OCI-LY3 (cell line): ENCODE data around the gene PAPOLB.

Experiments used
- H2AFZ ChIP-seq: fragments of 200-600, 300-600 bp; shearing (Covaris generic); 2 replicates; pipeline ENCODE4 v1.6.0; 2014; ENCODE audit warnings: antibody characterized with exemption, low read depth, low read length
- H3K27ac ChIP-seq: fragments of 200-600, 300-600 bp; sonication (generic); 2 replicates; pipeline ENCODE4 v1.5.1; 2014; ENCODE audit warnings: mild to moderate bottlenecking, low read length, moderate library complexity, mixed read lengths
- H3K27me3 ChIP-seq: fragments of 200-600, 300-600 bp; sonication (generic); 2 replicates; pipeline ENCODE4 v1.6.1; 2014; ENCODE audit warnings: low read depth, low read length, mixed read lengths
- H3K36me3 ChIP-seq: fragments of 200-600, 300-600 bp; sonication (generic); replicated peaks from 2 replicates; pipeline ENCODE3; 2014; ENCODE audit warnings: low read depth, low read length, mixed read lengths
- H3K4me1 ChIP-seq: fragments of 300-600, 200-600 bp; sonication (generic); 2 replicates; pipeline ENCODE4 v1.6.1; 2014; ENCODE audit warnings: low read length, mixed read lengths
- H3K4me2 ChIP-seq: fragments of 200-600, 300-600 bp; sonication (generic); 2 replicates; pipeline ENCODE4 v1.6.1; 2014; ENCODE audit warnings: low read length, mixed read lengths
- H3K4me3 ChIP-seq: fragments of 300-600, 200-600 bp; sonication (generic); 2 replicates; pipeline ENCODE4 v1.5.1; 2014; ENCODE audit warnings: antibody characterized with exemption, mild to moderate bottlenecking, low read length, moderate library complexity
- H3K79me2 ChIP-seq: fragments of 300-600, 200-600 bp; shearing (Covaris generic); 2 replicates; pipeline ENCODE4 v1.6.1; 2014; ENCODE audit warnings: mild to moderate bottlenecking, low read length, mixed read lengths
- H3K9ac ChIP-seq: fragments of 300-600, 200-600 bp; shearing (Covaris generic); 2 replicates; pipeline ENCODE4 v1.6.0; 2014; ENCODE audit warnings: mild to moderate bottlenecking, low read length, moderate library complexity
- H3K9me3 ChIP-seq: fragments of 200-600, 300-600 bp; shearing (Covaris generic); 2 replicates; pipeline ENCODE4 v1.6.1; 2014; ENCODE audit warnings: low read length, mixed read lengths; ENCODE audit not compliant: insufficient read depth
- H4K20me1 ChIP-seq: fragments of 200-600, 300-600 bp; sonication (generic); 2 replicates; pipeline ENCODE4 v1.6.1; 2016; ENCODE audit warnings: low read length, mixed read lengths; ENCODE audit not compliant: insufficient read depth
- CTCF ChIP-seq: fragments of 200-600, 300-600 bp; sonication (generic); IDR thresholded peaks from 2 replicates; pipeline ENCODE4 v1.5.1; 2014; ENCODE audit warnings: antibody characterized with exemption, low read length, low read depth
- EZH2phosphoT487 ChIP-seq: fragments of 200-600 bp; shearing (Covaris generic); IDR thresholded peaks from 2 replicates; pipeline ENCODE4 v1.6.1; 2018; ENCODE audit warnings: antibody characterized with exemption, mixed run types, low read depth

The PAPOLB gene

DNA sequence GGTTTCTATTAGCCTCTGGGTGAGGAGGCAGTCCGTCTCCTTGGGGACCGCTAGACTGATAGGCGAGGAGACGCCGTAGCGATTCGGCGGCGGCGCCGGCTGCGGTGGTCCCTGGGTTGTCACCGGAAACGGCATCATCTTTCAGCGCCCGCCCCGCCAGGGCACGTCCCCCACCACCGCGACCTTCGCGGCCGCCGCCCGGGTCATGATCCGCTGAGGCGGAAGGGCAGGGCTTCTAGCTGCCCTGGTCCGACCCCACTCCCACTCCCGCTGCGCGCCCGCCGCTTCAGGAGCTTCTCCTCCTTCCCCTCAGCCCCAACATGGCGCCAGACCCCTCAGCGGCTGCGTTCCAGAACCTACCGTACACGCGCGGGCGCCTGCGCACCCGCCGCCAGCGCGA lies at the start of gene PAPOLB:
Gene PAPOLB, minus strand, starts transcription at position 358 of the 400 bp plus-strand sequence. Its CDS starts 220 bp downstream, at position 138.
- Histone ChIP-seq H3K9me3 (no peaks in the 10 kb centered on the region), H3K27ac (no peak within 1 kb of the TSS), H3K36me3 (no peaks in the 10 kb centered on the region), H3K27me3 (peaks cover 4% of the 10 kb centered on the region; the same call in 1 of the 2 replicates), H3K79me2 (no peaks in the 10 kb centered on the region), H3K9ac (no peak within 1 kb of the TSS), H4K20me1 (no peaks in the 10 kb centered on the region), H2AFZ (no peak within 1 kb of the TSS), H3K4me2 (no peak within 1 kb of the TSS), H3K4me3 (no peak within 1 kb of the TSS), H3K4me1 (no peaks in the 10 kb centered on the region)
- TF ChIP-seq EZH2phosphoT487 (no peak), CTCF (no peak)

DNA sequence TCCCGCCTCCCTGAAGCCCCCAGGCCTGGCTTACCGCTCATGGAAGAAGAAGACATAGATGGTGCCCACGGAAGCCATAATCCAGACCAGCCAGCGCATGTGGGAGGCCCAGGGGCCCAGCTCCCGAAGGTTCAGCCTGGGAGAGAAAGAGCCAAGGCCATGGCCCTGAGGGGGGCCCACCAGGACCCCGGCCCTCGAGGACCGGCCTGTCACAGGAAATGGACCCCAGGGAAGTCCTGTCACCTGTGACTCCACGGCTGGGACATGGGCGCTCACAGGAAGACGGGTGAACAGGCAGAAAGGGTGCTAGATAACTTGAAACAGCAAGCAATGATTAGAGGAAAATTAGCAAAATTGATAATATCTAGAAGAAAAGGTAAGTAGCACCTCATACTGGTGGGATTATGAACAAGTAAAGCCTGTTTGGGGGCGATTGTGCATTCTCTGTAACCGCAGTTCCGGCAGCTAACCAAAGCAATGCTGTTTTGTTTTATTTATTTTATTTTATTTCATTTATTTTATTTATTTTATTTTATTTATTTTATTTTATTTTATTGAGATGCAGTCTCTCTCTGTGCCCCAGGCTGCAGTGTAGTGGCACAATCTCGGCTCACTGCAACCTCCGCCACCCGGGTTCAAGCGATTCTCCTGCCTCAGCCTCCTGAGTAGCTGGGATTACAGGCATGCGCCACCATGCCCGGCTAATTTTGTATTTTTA lies 49.4 kb upstream of the PAPOLB start:
- Histone ChIP-seq H3K27ac (no peak overlapping the region), H2AFZ (no peak overlapping the region), H3K36me3 (no peaks in the 10 kb centered on the region), H3K79me2 (no peaks in the 10 kb centered on the region), H3K27me3 (no peaks in the 10 kb centered on the region), H3K4me2 (no peak overlapping the region), H3K9ac (no peak overlapping the region), H3K4me1 (no peaks in the 10 kb centered on the region), H3K4me3 (no peak overlapping the region), H3K9me3 (no peaks in the 10 kb centered on the region), H4K20me1 (no peaks in the 10 kb centered on the region)
- TF ChIP-seq EZH2phosphoT487 (no peak), CTCF (no peak)

- no peak for TF ChIP-seq EZH2phosphoT487
- TF ChIP-seq CTCF: no peak
- Histone ChIP-seq H3K9ac (no peak overlapping the region), H3K4me2 (no peak overlapping the region), H3K4me3 (no peak overlapping the region), H3K27ac (no peak overlapping the region), H3K4me1 (no peaks in the 10 kb centered on the region), H3K27me3 (no peaks in the 10 kb centered on the region), H3K9me3 (no peaks in the 10 kb centered on the region), H2AFZ (no peak overlapping the region), H3K36me3 (no peaks in the 10 kb centered on the region), H3K79me2 (no peaks in the 10 kb centered on the region), H4K20me1 (no peaks in the 10 kb centered on the region)
Observed at GRCh38 chr7:4906682-4907081, 44.9 kb upstream of the PAPOLB start.

- no peaks in the 10 kb centered on the region for H3K36me3 ChIP-seq
- no peaks in the 10 kb centered on the region for H3K27me3 ChIP-seq
- H3K4me2 ChIP-seq: no peak overlapping the region
- H3K79me2 ChIP-seq: no peaks in the 10 kb centered on the region
- TF ChIP-seq CTCF (no peak), EZH2phosphoT487 (no peak)
- H3K4me3 ChIP-seq: no peak overlapping the region
- H3K4me1 ChIP-seq: peaks cover 4% of the 10 kb centered on the region; the same call in 1 of the 2 replicates
- no peaks in the 10 kb centered on the region for H4K20me1 ChIP-seq
- no peaks in the 10 kb centered on the region for H3K9me3 ChIP-seq
- H3K9ac ChIP-seq: no peak overlapping the region
- H3K27ac ChIP-seq: no peak overlapping the region
- no peak overlapping the region for H2AFZ ChIP-seq
Observed at GRCh38 chr7:4905171-4905570, 43.3 kb upstream of the PAPOLB start.
